ENCODE results near the gene TUBA1C.
"Not testable (repeated sequence)": the region's sequence is repeated elsewhere in the genome, so short reads cannot be mapped to it uniquely, and the experiment has no call there.

The TUBA1C gene

DNA sequence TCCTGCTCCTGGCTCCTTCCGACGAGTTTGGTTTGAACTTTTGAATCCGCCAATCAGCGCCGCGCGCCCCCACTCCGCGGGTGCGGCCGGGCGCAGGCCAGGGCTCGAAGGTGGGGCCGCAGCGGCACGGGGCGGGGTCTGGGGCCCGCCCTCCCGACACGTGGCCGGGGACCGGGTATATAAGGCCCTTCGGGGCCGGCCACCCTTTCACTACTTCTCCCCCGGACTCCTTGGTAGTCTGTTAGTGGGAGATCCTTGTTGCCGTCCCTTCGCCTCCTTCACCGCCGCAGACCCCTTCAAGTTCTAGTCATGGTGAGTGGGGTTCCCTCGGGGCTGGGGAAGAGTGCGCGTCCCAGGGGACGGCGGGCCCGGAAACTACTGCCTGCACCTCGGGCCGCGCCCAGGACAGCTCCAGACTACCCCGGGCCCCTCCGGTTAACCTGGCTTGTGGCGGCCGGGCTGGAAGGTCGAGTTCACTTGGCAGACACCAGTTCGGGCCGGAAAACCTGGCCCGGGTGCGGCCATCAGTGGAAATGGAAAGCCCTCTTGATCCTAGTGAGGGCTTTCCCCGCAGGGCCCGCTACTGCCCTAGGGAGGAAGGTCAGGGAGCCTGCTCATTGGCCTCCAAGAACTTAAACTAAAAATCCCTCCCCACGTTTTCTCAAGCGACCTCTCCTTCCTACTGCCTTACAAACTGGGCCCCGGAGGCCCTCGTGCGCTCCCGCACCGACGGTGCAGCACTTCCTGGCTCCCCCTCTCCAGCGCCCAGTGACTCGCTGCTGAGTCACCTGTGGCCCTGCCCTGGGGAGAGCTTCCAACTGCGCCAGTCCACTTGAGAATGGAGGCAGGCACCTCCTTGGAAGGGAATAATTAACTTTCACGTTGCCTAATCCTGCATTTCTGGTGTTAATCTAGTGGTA is at the start of gene TUBA1C:
TUBA1C (plus strand) TSS at position 210 of the 920 bp plus-strand sequence; CDS start at position 310, 100 bp downstream.
- no peak for FAIRE-seq

DNA sequence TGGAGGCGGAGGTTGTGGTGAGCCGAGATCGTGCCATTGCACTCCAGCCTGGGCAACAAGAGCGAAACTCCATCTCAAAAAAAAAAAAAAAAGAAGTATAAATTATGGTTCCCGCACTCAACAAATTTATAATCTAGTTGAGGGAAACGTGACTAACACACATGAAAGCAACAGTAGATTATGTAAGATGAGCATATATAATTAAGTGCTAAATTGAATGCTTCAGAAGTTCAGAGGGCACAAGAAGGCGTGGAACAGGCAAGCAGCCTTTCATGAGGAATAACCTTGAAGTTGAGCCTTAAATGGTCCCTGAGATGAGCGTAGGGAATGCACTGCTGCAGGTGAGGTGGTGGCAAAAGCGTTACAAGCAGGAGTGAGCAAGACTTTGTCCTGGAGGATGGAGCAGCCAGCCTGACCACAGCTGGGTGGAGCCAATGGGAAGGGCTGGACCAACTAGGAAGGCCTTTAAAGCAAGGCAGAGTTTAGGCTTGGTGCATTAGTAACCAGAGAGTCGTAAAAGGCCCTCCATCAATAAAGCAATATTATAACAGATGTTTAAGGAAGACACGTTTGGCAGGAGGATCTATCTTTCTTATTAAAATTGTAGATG is 45.4 kb upstream of the TUBA1C start:
- no peak for FAIRE-seq

DNA sequence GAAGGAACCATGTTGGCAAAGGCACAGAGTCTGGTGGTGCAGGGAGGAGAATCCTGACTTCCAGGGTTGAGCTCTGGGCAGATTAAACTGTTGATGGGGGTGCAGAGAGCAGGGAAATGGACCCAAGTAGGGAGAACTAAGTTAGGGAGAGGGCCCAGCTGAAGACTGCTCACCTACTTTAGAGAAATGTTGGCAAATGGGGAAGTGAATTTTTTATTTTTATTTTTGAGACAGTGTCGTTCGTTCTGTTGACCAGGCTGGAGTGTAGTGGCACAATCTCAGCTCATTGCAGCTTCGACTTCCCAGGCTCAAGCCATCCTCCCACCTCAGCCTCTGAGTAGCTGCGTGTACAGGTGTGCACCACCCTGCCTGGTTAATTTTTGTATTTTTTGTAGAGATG is 43.9 kb upstream of the TUBA1C start:
- FAIRE-seq = no peak

DNA sequence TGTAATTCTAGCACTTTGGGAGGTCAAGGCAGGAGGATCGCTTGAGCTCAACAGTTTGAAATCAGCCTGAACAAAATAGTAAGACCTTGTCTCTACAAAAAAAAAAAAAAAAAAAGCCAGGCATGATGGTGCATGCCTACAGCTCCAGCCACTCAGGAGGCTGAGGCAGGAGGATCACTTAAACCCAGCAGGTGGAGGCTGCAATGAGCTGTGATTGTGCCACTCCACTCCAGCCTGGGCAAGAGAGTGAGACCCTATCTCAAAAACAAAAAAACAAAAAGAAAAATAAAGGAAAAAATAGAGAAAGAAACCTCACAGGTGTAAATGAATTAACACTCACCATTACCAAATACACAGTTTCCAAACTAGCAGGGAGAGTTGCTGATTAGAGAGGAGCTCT is 41.8 kb upstream of the TUBA1C start:
- no peak for FAIRE-seq

DNA sequence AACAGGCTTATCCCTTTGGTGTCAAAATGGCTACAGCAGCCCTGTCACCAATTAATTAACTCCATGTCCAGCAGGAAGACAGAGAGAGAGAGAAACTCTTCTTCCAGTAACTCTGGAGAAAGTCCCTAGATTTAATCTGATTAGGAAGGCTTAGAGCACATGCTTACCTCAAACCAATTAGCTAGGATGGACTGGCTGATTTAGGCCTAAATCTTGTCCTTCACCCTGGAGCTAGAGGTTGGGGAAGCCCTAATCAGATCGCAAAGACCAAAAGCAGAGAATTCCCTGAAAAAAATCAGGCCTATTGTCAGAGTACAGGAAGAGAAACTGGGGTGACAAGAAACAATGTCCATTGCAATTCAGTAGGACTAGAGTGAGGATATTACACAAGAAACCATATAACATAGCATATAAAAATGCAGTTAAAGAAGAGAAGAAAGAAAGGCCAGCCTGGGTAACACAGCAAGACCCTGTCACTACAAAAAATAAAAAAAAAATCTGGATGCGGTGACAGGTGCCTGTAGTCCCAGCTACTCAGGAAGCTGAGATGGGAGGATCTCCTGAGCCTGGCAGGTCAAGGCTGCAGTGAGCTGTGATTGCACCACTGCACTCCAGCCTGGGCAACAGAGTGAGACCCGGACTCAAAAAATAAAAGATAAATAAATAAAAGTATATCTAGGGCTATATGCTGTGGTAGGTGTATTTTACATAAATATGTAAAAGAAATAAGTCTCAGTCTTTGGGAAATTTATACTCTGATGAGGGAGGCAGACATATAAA is 41.1 kb upstream of the TUBA1C start:
- FAIRE-seq = no peak

DNA sequence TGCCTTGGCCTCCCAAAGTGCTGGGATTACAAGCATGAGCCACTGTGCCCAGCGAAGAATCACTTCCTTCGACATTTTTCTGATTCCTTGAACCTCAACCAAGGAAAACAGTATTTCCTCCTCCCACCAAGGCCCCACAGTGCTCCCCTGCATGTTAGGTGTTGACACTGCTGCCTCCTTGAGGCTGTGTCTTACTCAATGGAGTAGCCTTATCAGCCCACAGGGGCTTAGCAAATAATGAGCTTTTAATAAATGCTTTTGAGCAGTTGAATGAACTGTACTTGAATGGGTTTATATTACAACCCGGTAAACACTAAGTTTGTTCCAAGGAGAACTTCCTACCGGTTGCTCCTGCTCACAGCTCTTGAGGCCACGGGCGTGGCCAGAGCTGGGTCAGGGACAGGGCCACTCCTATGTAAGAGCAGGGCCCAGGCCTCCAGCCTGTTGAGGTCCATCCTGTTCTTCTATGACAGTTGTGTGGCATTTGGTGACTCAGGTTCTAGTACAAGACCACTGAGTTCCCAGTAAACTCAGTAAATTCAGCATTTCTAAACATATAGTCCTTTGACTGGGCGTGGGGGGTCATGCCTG is 39.2 kb upstream of the TUBA1C start:
- no peak for FAIRE-seq

DNA sequence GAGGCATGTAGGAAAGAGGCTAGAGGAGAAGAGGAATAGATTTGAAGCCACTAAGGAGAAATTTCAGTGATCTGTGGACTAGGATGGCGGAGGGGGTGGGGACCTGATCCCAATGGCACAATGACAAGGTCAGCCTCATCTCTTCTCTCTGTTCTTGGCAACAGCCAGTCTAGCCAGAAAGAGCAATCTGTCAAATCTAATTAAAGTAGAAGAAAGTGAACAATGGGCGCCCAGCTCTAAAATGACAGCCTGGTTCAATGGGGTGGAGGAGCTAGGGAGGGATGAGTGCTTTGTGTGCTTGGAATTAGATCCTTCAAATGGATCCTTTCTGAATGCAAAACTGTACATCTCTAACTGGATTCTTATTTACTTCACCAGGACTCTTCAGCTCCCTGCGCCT is 37.2 kb upstream of the TUBA1C start:
- no peak for FAIRE-seq

DNA sequence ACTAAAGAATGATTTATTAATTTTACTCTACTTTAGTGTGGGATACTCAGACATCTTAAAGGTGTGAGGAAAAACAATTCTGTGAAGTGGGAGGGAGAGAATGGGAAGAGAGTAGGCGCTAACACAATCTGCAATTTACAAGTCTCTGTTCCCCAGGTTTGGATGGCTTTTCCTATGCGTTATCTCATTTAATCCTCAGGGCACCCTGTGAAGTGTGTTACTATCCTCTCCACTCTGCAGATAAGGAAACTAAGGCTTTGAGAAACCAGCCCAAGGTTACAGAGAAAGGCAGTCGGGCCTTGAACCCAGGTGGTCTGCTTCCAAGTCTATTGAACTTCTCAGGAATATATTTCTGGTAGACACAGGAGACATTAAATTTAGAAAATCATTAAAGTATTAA is 36.2 kb upstream of the TUBA1C start:
- FAIRE-seq = no peak

DNA sequence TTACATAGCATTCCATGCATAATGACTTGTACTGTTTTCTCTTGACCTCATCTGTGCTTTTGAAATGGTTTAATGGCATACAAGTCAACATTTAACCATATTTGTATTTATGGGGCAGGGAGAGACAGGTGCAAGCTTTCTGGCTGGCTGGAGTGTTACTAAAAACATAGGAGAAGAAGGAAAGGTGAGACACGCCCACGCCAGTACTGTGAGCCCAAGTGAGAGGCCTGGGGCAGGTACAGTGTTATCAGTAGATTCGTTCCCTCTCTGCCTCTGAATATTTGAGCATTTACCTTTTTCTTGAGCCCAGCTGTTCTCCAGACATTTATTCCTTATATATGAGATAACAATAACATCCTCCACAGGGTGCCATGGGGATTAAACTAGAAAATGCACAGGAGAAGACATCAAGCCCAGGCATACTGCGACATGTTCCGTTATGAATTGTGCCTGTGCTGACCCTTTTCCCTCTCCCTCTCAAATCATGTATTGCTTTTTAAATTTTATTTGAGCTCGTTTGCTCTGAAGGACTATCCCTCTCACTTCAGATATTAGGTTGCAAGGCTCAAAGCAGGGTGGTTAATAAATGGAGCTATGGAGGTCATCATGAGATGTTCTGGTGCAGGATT is 34.6 kb upstream of the TUBA1C start:
- no peak for FAIRE-seq

DNA sequence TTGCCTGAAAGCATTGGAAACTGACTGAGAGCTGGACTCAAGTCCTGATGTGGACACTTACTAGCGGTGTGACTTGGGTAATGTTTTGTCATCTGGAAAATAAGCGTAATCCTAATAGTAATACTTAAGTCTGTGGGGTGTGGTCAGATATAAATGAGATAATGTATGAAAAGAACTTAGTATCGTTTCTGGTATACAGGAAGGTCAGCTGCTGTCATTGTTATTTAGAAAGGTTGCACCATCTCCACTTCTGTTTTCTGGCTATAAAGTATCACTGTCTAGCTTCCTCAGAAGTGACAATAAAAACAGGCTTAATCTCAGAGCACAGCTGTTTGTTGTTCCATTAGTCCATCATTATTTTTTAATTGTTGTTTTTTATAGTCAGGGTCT is 34.1 kb upstream of the TUBA1C start:
- no peak for FAIRE-seq

DNA sequence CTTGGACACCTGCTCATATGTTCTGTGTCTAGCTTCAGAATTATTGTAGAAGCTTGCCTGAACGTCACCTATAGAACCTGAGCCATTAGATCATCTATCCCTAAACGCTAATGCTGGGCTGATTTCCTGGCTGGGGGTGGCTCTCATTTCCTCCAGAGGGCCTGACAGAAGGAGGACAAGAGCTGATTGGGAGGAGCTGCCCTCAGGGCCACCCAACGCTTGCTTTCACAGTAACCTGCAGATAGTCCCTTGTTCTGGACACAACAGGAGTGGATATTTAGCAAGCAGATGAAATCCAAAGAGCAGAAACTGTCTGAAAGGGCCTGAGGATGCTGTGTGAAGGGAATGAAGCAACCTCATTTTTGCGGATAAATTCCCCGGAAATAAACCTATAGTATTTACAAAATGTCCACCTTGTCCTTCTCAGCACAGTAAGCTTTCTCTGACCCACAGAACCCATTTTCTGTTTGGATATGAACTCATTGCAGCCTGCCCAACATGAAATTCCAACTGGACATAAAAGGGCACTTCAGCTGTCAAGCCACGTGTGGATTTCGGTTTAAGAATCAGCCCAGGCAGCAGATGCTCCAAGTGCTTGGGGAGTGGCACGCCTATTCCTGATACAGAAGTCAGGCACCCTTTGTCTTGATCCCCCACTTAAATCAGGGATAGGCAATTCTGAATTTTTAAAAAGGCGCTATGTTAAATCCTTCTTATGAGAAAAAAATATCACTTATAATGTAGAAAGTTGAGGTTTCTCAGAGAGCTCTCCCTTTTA is 32.8 kb upstream of the TUBA1C start:
- FAIRE-seq = no peak

DNA sequence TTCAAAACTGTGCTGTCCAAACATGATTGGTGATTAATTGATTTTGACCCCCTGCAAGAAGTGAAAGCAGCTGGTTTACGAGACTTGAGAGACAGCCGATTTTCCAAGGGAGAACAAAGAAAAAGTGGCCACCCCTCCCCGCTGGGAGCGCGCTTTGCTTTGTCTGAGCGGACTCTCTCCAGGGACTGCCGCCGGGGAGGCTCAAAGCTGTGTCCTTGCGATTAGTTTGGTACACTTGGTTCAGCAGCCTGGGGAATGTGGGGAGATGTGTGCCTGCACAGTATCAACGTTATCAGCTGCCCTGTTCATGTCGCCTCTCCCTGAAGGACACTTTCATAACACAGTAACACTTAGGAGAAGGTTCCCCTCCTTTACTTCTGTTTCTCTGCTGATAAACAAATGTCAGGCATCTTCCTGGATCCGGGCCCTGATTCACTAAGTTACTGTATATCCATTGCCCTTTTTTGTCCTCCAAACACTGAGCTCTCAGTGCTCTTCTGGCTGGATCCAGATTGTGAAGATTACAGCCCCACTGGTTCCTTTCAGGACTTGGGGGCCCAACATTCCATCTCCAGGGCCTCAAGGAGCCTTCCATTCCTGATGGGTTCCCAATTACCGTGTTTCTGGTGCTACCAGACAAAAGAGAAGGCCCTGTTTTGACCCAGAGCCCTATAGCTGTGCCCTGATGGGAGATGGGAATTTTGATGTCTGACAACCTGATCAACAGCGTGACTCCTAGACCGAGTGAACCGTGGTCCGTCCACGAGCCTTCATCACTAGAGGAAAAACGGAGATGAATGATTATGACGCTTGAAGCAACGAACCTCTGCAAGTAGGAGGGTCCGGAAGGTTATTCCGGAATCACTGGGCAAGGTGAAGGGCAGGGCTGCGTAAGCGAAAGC is 31.7 kb upstream of the TUBA1C start:
- FAIRE-seq = no peak

DNA sequence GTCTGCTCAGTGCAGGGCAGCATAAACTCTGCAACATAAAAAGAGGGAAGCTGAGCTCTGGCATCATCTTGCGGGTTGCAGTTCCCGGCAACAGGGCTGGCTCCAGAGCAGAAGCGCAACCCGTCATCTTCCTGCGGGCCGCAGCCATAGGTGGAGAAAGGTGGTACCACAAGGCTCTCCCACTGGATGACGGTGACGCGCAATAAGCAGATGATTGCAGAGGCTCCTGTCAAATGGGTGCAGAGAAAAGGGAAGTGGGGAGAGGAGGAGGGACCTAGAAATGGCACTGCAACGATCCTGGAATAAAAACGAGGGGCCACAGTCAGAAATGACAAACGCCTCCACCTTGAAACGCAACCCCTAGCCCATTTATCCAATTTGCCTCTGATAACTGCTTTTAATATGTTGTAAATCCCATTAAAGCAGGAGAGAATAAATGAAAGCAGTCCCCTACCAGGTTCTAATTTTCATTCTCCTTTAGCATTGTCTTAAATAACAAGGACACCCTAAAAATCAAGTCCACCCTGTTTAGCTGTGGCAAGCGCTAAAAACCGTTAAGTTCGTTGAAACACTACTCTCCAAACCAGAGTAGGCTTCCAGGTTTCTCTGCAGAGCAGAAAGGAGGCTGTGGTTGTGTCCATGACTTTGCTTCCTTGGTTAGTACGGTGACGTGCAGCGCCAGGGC is 30.9 kb upstream of the TUBA1C start:
- FAIRE-seq = no peak

DNA sequence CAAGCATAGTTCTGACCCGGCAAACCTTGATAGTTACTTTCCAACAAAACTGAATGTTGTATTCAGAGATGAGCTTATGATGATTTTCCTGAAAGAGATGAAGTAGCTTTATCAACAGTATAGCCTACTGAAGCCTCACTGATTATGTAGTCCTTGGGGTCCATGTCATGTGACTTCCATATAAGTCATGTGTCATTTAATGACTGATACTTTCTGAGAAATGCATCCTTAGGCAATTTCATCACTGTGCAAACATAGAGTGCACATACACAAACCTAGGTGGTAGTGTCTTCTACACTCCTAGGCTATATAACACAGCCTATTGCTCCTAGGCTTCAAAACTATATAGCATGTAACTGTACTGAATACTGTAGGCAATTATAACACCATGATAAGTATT is 28.5 kb upstream of the TUBA1C start:
- no peak for FAIRE-seq

DNA sequence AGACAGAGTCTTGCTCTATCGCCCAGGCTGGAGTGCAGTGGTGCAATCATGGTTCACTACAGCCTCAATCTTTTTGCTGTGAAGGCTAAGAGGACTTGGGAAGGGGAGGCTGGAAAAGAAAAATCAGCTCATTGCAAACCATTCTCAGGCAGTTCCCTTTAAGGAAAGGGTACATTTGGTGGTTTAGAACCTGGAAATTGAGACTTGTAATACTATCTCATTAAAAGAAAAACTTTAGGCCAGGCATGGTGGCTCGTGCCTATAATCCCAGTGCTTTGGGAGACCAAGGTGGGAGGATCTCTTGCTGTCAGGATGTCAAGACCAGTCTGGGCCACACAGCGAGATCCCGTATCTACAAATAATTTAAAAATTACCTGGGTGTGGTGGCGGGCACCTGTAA is 21.3 kb upstream of the TUBA1C start:
- FAIRE-seq = no peak

DNA sequence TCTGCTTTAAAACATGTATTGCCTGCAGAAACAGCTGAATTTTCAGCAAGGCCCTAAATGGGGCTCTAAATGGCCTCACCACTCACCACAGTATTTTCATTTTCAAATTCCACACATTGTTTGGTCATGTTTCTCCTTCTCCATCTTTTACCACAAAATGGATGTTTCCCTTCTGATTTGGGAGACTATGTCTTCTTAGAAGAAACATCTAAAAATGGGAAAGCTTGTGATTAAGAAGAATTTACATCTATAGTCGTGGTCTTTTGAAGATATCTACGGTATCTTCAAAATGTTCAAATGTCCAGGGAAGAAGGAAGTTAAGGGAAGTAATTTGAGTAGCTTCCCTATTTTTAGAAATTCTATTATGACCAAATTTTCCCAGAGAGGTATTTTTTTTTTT is 20.7 kb upstream of the TUBA1C start:
- no peak for FAIRE-seq

DNA sequence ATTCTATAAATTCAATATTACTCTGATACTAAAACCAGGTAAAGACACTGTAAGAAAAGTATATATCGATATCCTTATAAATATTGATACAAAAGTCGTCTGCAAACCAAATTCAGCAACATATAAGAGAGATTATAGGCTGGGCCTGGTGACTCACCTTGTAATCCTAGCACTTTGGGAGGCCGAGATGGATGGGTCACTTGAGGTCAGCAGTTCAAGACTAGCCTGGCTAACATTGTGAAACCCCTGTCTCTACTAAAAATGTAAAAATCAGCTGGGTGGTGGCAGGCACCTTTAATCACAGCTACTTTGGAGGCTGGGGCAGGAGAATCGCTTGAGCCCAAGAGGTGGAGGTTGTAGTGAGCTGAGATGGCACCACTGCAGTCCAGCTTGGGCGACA is 13.5 kb upstream of the TUBA1C start:
- no peak for FAIRE-seq

DNA sequence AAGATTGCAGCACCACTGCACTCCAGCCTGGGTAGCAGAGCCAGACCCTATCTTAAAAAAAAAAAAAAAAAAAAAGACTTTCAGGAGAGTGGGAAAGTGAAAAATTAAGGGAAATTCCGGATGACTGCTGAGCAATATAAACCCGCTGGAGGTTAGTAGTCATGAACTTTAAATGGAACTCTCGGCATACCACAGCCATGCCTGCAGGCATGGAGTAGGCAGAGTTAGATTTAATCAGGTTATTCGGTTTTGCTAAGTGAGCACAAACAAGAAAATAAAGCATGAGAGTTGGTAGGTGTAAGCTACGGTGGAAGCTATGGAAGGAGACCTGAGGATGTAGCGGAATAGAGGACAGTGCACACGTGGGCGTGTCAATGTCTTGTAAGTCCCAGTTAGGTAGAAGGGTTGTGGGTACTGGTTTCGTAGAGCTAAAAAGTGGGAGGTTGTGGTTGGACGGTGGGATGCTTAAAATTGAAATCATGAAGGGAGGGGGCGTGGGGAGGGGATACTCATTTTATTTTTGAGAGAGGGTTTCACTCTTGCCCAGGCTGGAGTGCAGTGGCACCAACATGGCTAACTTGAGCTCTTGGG is 11.8 kb upstream of the TUBA1C start:
- FAIRE-seq = no peak

DNA sequence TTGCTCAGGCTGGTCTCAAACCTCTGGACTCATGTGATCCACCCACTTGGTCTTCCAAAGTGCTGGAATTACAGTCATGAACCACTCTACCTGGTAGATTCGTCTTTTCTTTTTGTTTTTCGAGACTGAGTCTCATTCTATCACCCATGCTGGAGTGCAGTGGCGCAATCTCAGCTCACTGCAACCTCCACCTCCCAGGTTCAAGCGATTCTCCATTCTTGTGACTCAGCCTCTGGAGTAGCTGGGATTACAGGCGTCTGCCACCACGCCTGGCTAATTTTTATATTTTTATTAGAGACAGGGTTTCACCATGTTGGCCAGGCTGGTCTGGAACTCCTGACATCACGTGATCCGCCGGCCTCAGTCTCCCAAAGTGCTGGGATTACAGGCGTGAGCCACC is 9.4 kb upstream of the TUBA1C start:
- FAIRE-seq = not testable (repeated sequence)
